HepG2 (cell line): Measurements from ENCODE around the gene HLF. TPM values are rescaled to one million over a fixed set of nuclear protein-coding genes. Genes with fewer than 3 reads are reported as not detected.

ENCODE experiments used
- ATAC-seq: fragments of 200-7000 bp; cut with Tn5 transposase; 3 replicates; pipeline ENCODE4 v1.9.1; 2020; ENCODE audit warnings: mild to moderate bottlenecking, moderate library complexity
- BruUV-seq: library from RNA; stranded (reverse); fragments of 400-500 nt; replicated peaks from 2 replicates; lab custom pipeline; 2021; lab: Mats Ljungman, UMichigan
- CTCF ChIA-PET: fragments of 300-600 bp; formaldehyde crosslinking; extraction: SDS; loops from one replicate; lab custom pipeline; 2021; ENCODE audit warnings: low total read pairs, inconsistent platforms, low intra/inter-chr PET ratio; lab: Yijun Ruan, JAX
- POLR2A ChIA-PET: fragments of 350-600 bp; sonication (Branson Sonifier 250); formaldehyde crosslinking; loops from one replicate; lab custom pipeline; 2020; ENCODE audit warnings: antibody characterized with exemption, inconsistent platforms; lab: Yijun Ruan, JAX
- DNase-seq: peaks from one replicate; pipeline ENCODE4 v3.0.0-alpha.2; 2015; ENCODE audit warnings: low spot score
- FAIRE-seq: peaks from 3 replicates; lab custom pipeline; 2011; peaks lifted over from hg19 to GRCh38; lab: Jason Lieb, UNC
- H2AFZ ChIP-seq: one replicate; pipeline ENCODE4 v1.6.1; 2011; ENCODE audit warnings: low read length, inconsistent platforms
- H3K27ac ChIP-seq: fragments of 300-600 bp; 3 replicates; pipeline ENCODE4 v1.8.0; 2011; ENCODE audit warnings: mixed run types, mild to moderate bottlenecking, mixed read lengths, low read length, inconsistent platforms; ENCODE audit not compliant: insufficient read depth; ENCODE audit errors: extremely low read length
- H3K27me3 ChIP-seq, 2 experiments: fragments of 200-600 bp in 1 of 2; 2 replicates in 1 of 2; 3 replicates in 1 of 2; pipeline versions ENCODE4 v1.6.0 to v1.8.0; 2011; ENCODE audit warnings: low read length in 2 of 2, mild to moderate bottlenecking in 2 of 2, moderate library complexity in 2 of 2, inconsistent platforms in 1 of 2; ENCODE audit not compliant: insufficient read depth in 2 of 2, control insufficient read depth in 1 of 2
- H3K36me3 ChIP-seq, 2 experiments: fragments of 200-600 bp in 1 of 2; replicated peaks in 1 of 2; 2 replicates in 1 of 2; 3 replicates in 1 of 2; pipeline versions ENCODE4 v1.5.1 to v1.8.0; 2011; ENCODE audit warnings: low read length in 2 of 2, inconsistent platforms in 1 of 2; ENCODE audit not compliant: insufficient read depth in 2 of 2, control insufficient read depth in 1 of 2
- H3K4me1 ChIP-seq: 2 replicates; pipeline ENCODE4 v1.5.1; 2012; ENCODE audit warnings: low read length, inconsistent platforms; ENCODE audit not compliant: insufficient read depth
- H3K4me2 ChIP-seq: 2 replicates; pipeline ENCODE4 v1.6.0; 2011; ENCODE audit warnings: low read depth, low read length, inconsistent platforms
- H3K4me3 ChIP-seq, 3 experiments: fragments of 200-600 bp in 1 of 3; sonication (generic), shearing (Covaris generic) in 1 of 3; replicated peaks in 1 of 3; 2 replicates each; pipeline ENCODE4 v1.5.1; 2011 to 2016; ENCODE audit warnings: low read length in 3 of 3, inconsistent platforms in 2 of 3, low read depth in 2 of 3, mild to moderate bottlenecking in 2 of 3, control low read depth in 1 of 3, mixed read lengths in 1 of 3; ENCODE audit not compliant: insufficient read depth in 1 of 3
- H3K79me2 ChIP-seq: one replicate; pipeline ENCODE4 v1.6.1; 2011; ENCODE audit warnings: low read length, inconsistent platforms; ENCODE audit not compliant: insufficient read depth
- H3K9ac ChIP-seq: 2 replicates; pipeline ENCODE4 v1.6.0; 2011; ENCODE audit warnings: mild to moderate bottlenecking, low read depth, low read length, inconsistent platforms; ENCODE audit not compliant: insufficient read depth
- H3K9me3 ChIP-seq: 2 replicates; pipeline ENCODE4 v1.5.1; 2012; ENCODE audit warnings: mild to moderate bottlenecking, low read length
- H4K20me1 ChIP-seq: 2 replicates; pipeline ENCODE4 v1.6.0; 2011; ENCODE audit warnings: inconsistent platforms, mild to moderate bottlenecking, low read length, moderate library complexity; ENCODE audit not compliant: insufficient read depth
- ATM ChIP-seq: fragments of 450-650 bp; IDR thresholded peaks from 2 replicates; pipeline ENCODE4 v1.7.1; 2017; ENCODE audit warnings: mild to moderate bottlenecking, borderline replicate concordance
- GPBP1L1 ChIP-seq: sonication (generic); formaldehyde crosslinking; IDR thresholded peaks from 2 replicates; pipeline ENCODE4 v1.5.0; 2020; ENCODE audit warnings: mild to moderate bottlenecking, missing genetic modification reagents
- GTF3A ChIP-seq: sonication (generic); formaldehyde crosslinking; conservative IDR thresholded peaks from 2 replicates; pipeline ENCODE4 v1.4.0; 2020; ENCODE audit warnings: mild to moderate bottlenecking, missing genetic modification reagents
- HIC2 ChIP-seq: sonication (generic); formaldehyde crosslinking; IDR thresholded peaks from 2 replicates; pipeline ENCODE4 v1.9.0; 2022; ENCODE audit warnings: low read depth, missing genetic modification reagents
- HIVEP1 ChIP-seq: sonication (generic); formaldehyde crosslinking; IDR thresholded peaks from 2 replicates; pipeline ENCODE4 v1.4.0; 2020; ENCODE audit warnings: mild to moderate bottlenecking, missing genetic modification reagents
- MBD4 ChIP-seq: IDR thresholded peaks from 2 replicates; pipeline ENCODE4 v1.6.1; 2012; ENCODE audit warnings: low read length, inconsistent platforms, borderline replicate concordance
- POLR2A ChIP-seq, 2 experiments: IDR thresholded peaks; 2 replicates each; pipeline ENCODE4 v1.6.1; 2011; ENCODE audit warnings: low read depth in 2 of 2, low read length in 2 of 2, mild to moderate bottlenecking in 1 of 2, moderate library complexity in 1 of 2; ENCODE audit not compliant: insufficient read depth in 1 of 2
- RAD51 ChIP-seq: fragments of 450-650 bp; IDR thresholded peaks from 2 replicates; pipeline ENCODE4 v1.6.1; 2016; ENCODE audit warnings: borderline replicate concordance
- RBM22 ChIP-seq: fragments of 200-400 bp; formaldehyde crosslinking; optimal IDR thresholded peaks from 2 replicates; pipeline ENCODE3; 2017; ENCODE audit warnings: mild to moderate bottlenecking, low read length, moderate library complexity
- RNF2 ChIP-seq: fragments of 450-650 bp; conservative IDR thresholded peaks from 2 replicates; pipeline ENCODE4 v1.6.1; 2016; ENCODE audit warnings: low read depth
- SALL1 ChIP-seq: sonication (generic); formaldehyde crosslinking; IDR thresholded peaks from 2 replicates; pipeline ENCODE4 v1.8.0; 2022; ENCODE audit warnings: mild to moderate bottlenecking, missing genetic modification reagents
- SNAI1 ChIP-seq: sonication (generic); formaldehyde crosslinking; IDR thresholded peaks from 2 replicates; pipeline ENCODE4 v1.5.0; 2020; ENCODE audit warnings: mild to moderate bottlenecking, missing genetic modification reagents, borderline replicate concordance
- STAG1 ChIP-seq: sonication (generic); formaldehyde crosslinking; IDR thresholded peaks from 2 replicates; pipeline ENCODE4 v1.4.0; 2020; ENCODE audit warnings: missing genetic modification reagents
- TFDP1 ChIP-seq: IDR thresholded peaks from 2 replicates; pipeline ENCODE4 v1.6.1; 2016; ENCODE audit warnings: missing compliant biosample characterization, missing genetic modification reagents, borderline replicate concordance
- YY1 ChIP-seq: IDR thresholded peaks from 2 replicates; pipeline ENCODE4 v1.6.1; 2011; ENCODE audit warnings: low read length, low read depth, moderate library complexity, mild to moderate bottlenecking; ENCODE audit not compliant: insufficient read depth, insufficient replicate concordance
- ZNF891 ChIP-seq: sonication (generic); formaldehyde crosslinking; IDR thresholded peaks from 2 replicates; pipeline ENCODE4 v1.5.0; 2020; ENCODE audit warnings: mild to moderate bottlenecking, missing genetic modification reagents
- ZSCAN20 ChIP-seq: sonication (generic); formaldehyde crosslinking; IDR thresholded peaks from 2 replicates; pipeline ENCODE4 v1.4.0; 2020; ENCODE audit warnings: missing genetic modification reagents, mild to moderate bottlenecking, borderline replicate concordance
- WGBS: methylation state at CpG from one replicate; pipeline ENCODE4 v1.1.6; 2017; ENCODE audit warnings: low lambda C conversion rate; 5-methylcytosine and 5-hydroxymethylcytosine counted together
- in situ Hi-C: cut with HindIII; loops from 2 replicates; pipeline ENCODE4 v1.10.0; 2017; ENCODE audit warnings: low pct_unique_long_range_greater_than_20kb; ENCODE audit not compliant: extremely low pct_ligation_motif_present
- intact Hi-C: fragments of 100-400 bp; cut with micrococcal nuclease; formaldehyde crosslinking; loops from one replicate; pipeline ENCODE4 v1.10.0; 2022; ENCODE audit not compliant: unreplicated experiment
- polyA plus RNA-seq, 8 experiments: library from polyadenylated mRNA; depleted of rRNA in 3 of 8; stranded (reverse) in 7 of 8; unstranded in 1 of 8; fragments of >200 nt; fragmentation: Illumina TruSeq in 4 of 8; extraction: Trizol in 4 of 8; gene quantifications; 2 replicates each; pipeline versions ENCODE4 v1.2.1 to v1.2.3, GENCODE V29; 2011 to 2016; ENCODE audit warnings: low read depth in 4 of 8, missing spikeins in 1 of 8, mixed read lengths in 1 of 8; ENCODE audit not compliant: insufficient read depth in 1 of 8
- total RNA-seq, 5 experiments: library from RNA; depleted of rRNA; stranded (reverse); fragments of >200 nt; fragmentation: Illumina TruSeq; extraction: Trizol; gene quantifications; 2 replicates each; pipeline ENCODE4 v1.2.3, GENCODE V29; 2016; ENCODE audit warnings: low read depth in 1 of 5
- TF ChIP-seq, protein P1 (sequence below): sonication (generic); formaldehyde crosslinking; IDR thresholded peaks from 2 replicates; pipeline ENCODE4 v1.8.0; 2022; ENCODE audit warnings: missing genetic modification reagents, mild to moderate bottlenecking, inconsistent platforms, borderline replicate concordance
- TF ChIP-seq, protein P2 (sequence below): sonication (generic); formaldehyde crosslinking; IDR thresholded peaks from 2 replicates; pipeline ENCODE4 v1.4.0; 2020; ENCODE audit warnings: missing genetic modification reagents, low read depth, mild to moderate bottlenecking, borderline replicate concordance

HLF gene
- total and polyA plus RNA-seq, 2 of the 13 experiments (the other 11 are each of a cell fraction or from before 2014, with no cell fraction given) = 202 to 346 TPM

DNA sequence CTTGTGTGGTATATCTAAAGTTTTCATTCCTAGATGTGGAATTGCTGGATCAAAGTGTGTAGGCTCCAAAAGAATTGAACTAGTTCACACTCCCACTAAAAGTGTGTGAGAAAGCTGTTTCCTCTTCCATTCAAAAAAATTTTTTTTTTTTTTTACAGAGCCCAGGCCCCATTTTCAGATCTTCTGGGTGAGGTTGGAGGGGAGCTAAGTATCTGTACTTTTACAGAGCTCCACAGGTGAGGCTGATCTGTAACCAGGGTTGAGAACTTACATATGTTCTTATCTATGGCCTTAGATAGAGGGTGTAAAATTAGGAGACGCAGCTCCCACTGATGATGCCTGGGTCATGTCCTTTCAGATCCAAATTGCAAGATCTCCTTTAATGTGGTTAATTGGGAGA, 31.9 kb downstream of the HLF start:
- in situ Hi-C loops (no loop called here), intact Hi-C loops (loop anchor here (1.0 kb wide), 2 partner anchors 9 to 303 kb away; no protein-coding TSS in a partner anchor)
- Histone ChIP-seq H3K4me2 (no peak overlapping the region), H3K9ac (no peak overlapping the region), H3K27ac (peak overlapping the region; percentile 38), H2AFZ (no peak overlapping the region), H3K36me3 (peaks cover 33 to 80% of the 10 kb centered on the region in 2 experiments), H3K4me3 (no peak overlapping the region), H3K27me3 (no peaks in the 10 kb centered on the region), H3K79me2 (peaks cover 99% of the 10 kb centered on the region), H3K4me1 (peaks cover 100% of the 10 kb centered on the region), H3K9me3 (no peaks in the 10 kb centered on the region), H4K20me1 (peaks cover 37% of the 10 kb centered on the region)
- ChIA-PET CTCF (interaction anchor here (0.7 to 2.2 kb wide), 5 partner anchors 14 to 303 kb away, joined by 3 to 5 read pairs (median 3); partner anchors contain the start of gene HLF), POLR2A (interaction anchor here (0.6 to 5.7 kb wide), 6 partner anchors 8 to 32 kb away, joined by 3 to 43 read pairs (median 4); partner anchors contain the start of gene HLF)
- 100% methylated on average over 1 of the region's 1 CpG for WGBS
- no peak for FAIRE-seq
- DNase-seq = no peak
- no peak for ATAC-seq
- no TSS peak for BruUV-seq
- 0 out of 2 replicates have a peak, but pooled peaks have one; percentile 36 for TF ChIP-seq MBD4
- TF ChIP-seq SALL1 (CRISPR knock-in tag) = no peak
- peak; percentile 92 for TF ChIP-seq RBM22
- no peak for TF ChIP-seq TFDP1 (CRISPR knock-in tag)
- TF ChIP-seq SNAI1 (CRISPR knock-in tag) = no peak
- TF ChIP-seq GTF3A = no peak
- 0 out of 4 replicates have a peak, but pooled peaks of 1 of the 2 experiments have one; percentile 14 for TF ChIP-seq POLR2A (IDR thresholded peaks at IDR 0.05; ENCODE audit: insufficient read depth in 1 of 2, low read depth in 2 of 2, low read length in 2 of 2)
- no peak for TF ChIP-seq ZNF891
- no peak for TF ChIP-seq ATM
- TF ChIP-seq, protein P1, sequence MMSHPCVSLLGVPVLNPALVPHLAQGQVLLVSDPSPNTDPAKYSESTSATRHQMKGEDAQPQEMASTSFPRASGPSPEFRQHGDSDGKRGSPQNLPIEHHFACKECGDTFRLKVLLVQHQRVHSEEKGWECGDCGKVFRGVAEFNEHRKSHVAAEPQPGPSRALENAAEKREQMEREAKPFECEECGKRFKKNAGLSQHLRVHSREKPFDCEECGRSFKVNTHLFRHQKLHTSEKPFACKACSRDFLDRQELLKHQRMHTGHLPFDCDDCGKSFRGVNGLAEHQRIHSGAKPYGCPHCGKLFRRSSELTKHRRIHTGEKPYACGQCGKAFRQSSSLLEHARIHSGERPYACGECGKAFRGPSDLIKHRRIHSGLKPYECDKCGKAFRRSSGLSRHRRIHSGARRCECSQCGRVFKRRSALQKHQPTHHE (CRISPR knock-in tag) = no peak
- TF ChIP-seq STAG1 (CRISPR knock-in tag) = no peak
- TF ChIP-seq, protein P2, sequence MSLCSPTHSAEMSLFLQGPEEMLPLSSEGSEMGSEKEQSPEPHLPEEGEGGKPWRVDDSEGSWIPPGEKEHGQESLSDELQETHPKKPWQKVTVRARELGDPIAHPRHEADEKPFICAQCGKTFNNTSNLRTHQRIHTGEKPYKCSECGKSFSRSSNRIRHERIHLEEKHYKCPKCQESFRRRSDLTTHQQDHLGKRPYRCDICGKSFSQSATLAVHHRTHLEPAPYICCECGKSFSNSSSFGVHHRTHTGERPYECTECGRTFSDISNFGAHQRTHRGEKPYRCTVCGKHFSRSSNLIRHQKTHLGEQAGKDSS = no peak
- no peak for TF ChIP-seq GPBP1L1
- TF ChIP-seq HIVEP1 (CRISPR knock-in tag) = no peak
- TF ChIP-seq YY1 = no peak
- TF ChIP-seq RNF2 = no peak
- TF ChIP-seq HIC2 (CRISPR knock-in tag) = no peak
- no peak for TF ChIP-seq ZSCAN20 (CRISPR knock-in tag)
- no peak for TF ChIP-seq RAD51
